RWPE1 (cell line): ENCODE data around the gene BCAR3.
"Not testable (repeated sequence)": the region's sequence is repeated elsewhere in the genome, so short reads cannot be mapped to it uniquely, and the experiment has no call there.

Experiments used
- CTCF ChIA-PET: fragments of 350-600 bp; sonication (Branson Sonifier 250); formaldehyde crosslinking; extraction: SDS; loops from one replicate; lab custom pipeline; 2021; lab: Yijun Ruan, JAX
- POLR2A ChIA-PET: fragments of 400-600 bp; formaldehyde crosslinking; extraction: SDS; loops from one replicate; lab custom pipeline; 2020; ENCODE audit warnings: antibody characterized with exemption; ENCODE audit not compliant: low non-redundant PET; lab: Yijun Ruan, JAX
- DNase-seq: peaks from one replicate; pipeline ENCODE4 v3.0.0; 2012; ENCODE audit warnings: low spot score
- H3K27ac ChIP-seq: fragments of 450-650 bp; 2 replicates; pipeline ENCODE4 v1.5.1; 2017
- CTCF ChIP-seq: fragments of 450-650 bp; conservative IDR thresholded peaks from 2 replicates; pipeline ENCODE4 v1.5.1; 2017; ENCODE audit warnings: low read depth, mild to moderate bottlenecking

The BCAR3 gene

GRCh38 chr1:93594603-93594880, 87.1 kb downstream of the BCAR3 start:
- H3K27ac ChIP-seq = peak overlapping the region; percentile 86
- no peak for TF ChIP-seq CTCF
- CTCF ChIA-PET = interaction anchor here (1.1 kb wide), 1 partner anchor 35 kb away, joined by 3 read pairs; no protein-coding TSS in a partner anchor
- POLR2A ChIA-PET = no interaction called here
- no peak for DNase-seq

- H3K27ac ChIP-seq = peak overlapping the region; percentile 86
- no peak for DNase-seq
- POLR2A ChIA-PET = no interaction called here
- CTCF ChIA-PET = interaction anchor here (0.7 to 1.1 kb wide), 3 partner anchors 35 to 790 kb away, joined by 3 to 6 read pairs (median 3); no protein-coding TSS in a partner anchor
- TF ChIP-seq CTCF = no peak
These were observed 87.6 kb downstream of the BCAR3 start for GRCh38 chr1:93593854-93594602.

- TF ChIP-seq CTCF = no peak
- peak overlapping the region; percentile 86 for H3K27ac ChIP-seq
- no peak for DNase-seq
- ChIA-PET CTCF (interaction anchor here (0.7 to 0.8 kb wide), 4 partner anchors 17 to 221 kb away, joined by 3 read pairs; no protein-coding TSS in a partner anchor), POLR2A (no interaction called here)
These were observed 89.1 kb downstream of the BCAR3 start for GRCh38 chr1:93592551-93592949.

GRCh38 chr1:93591676-93592550, 89.7 kb downstream of the BCAR3 start:
- H3K27ac ChIP-seq = peak overlapping the region; percentile 86
- CTCF ChIA-PET = interaction anchor here (0.7 to 0.8 kb wide), 7 partner anchors 16 to 287 kb away, joined by 3 read pairs; no protein-coding TSS in a partner anchor
- POLR2A ChIA-PET = no interaction called here
- DNase-seq = no peak
- TF ChIP-seq CTCF = no peak

GRCh38 chr1:93591291-93591675, 90.4 kb downstream of the BCAR3 start:
- POLR2A ChIA-PET, DNase-seq: not testable (repeated sequence)
- CTCF ChIA-PET = interaction anchor here (0.7 kb wide), 3 partner anchors 80 to 286 kb away, joined by 3 read pairs; no protein-coding TSS in a partner anchor
- peak overlapping the region; percentile 86 for H3K27ac ChIP-seq

GRCh38 chr1:93588955-93589354, 92.7 kb downstream of the BCAR3 start:
- ChIA-PET POLR2A (interaction anchor here (0.6 kb wide), 1 partner anchor 12 kb away, joined by 4 read pairs; no protein-coding TSS in a partner anchor), CTCF (no interaction called here)
- no peak for TF ChIP-seq CTCF
- H3K27ac ChIP-seq = peak overlapping the region; percentile 67
- no peak for DNase-seq
